Activated naive CD4-positive, alpha-beta T cell treated with anti-CD3 and anti-CD28 coated beads, Interleukin-2, amount 50 U/mL, for 72 hours (primary cell): ENCODE results near the gene PCDH10. TPM values are rescaled to one million over a fixed set of nuclear protein-coding genes. Genes with fewer than 3 reads are reported as not detected.
"Not testable (repeated sequence)": the region's sequence is repeated elsewhere in the genome, so short reads cannot be mapped to it uniquely, and the experiment has no call there.

Source experiments
- ATAC-seq, 2 donors: fragments of 150-1000 bp; cut with Tn5 transposase; 2 replicates each; pipeline ENCODE4 v1.10.0; 2021; ENCODE audit warnings: mild to moderate bottlenecking in 2 of 2, moderate library complexity in 2 of 2
- DNase-seq, 2 donors: peaks; one replicate each; pipeline ENCODE4 v3.0.0; 2021 to 2022; ENCODE audit warnings: low spot score in 2 of 2
- H3K27ac Mint-ChIP-seq, 2 donors: one replicate each; pipeline ENCODE4 v1.8.0; 2022; ENCODE audit warnings: mild to moderate bottlenecking in 2 of 2, mixed read lengths in 2 of 2
- H3K36me3 Mint-ChIP-seq, 2 donors: one replicate each; pipeline ENCODE4 v1.8.0; 2022; ENCODE audit warnings: mixed read lengths in 2 of 2
- H3K9me3 Mint-ChIP-seq, 2 donors: one replicate each; pipeline ENCODE4 v1.8.0; 2022; ENCODE audit warnings: mixed read lengths in 2 of 2
- total RNA-seq, 2 donors: library from RNA; stranded (reverse); gene quantifications; one replicate each; pipeline ENCODE4 v1.2.3, GENCODE V29; 2022

The PCDH10 gene
- total RNA-seq, 2 donors from 2014 or later = not detected

GRCh38 chr4:133161570-133162295 lies 12.6 kb downstream of the PCDH10 start:
- ATAC-seq (no peak), DNase-seq (no peak)
- H3K27ac Mint-ChIP-seq = no peak overlapping the region
- no peaks in the 10 kb centered on the region for H3K36me3 Mint-ChIP-seq
- H3K9me3 Mint-ChIP-seq = no peaks in the 10 kb centered on the region

- no peaks in the 10 kb centered on the region for H3K9me3 Mint-ChIP-seq
Observed at GRCh38 chr4:133162941-133163340, 13.8 kb downstream of the PCDH10 start.

GRCh38 chr4:133178956-133179355 lies 29.9 kb downstream of the PCDH10 start:
- no peak overlapping the region for H3K27ac Mint-ChIP-seq
- peaks cover 0 to 4% of the 10 kb centered on the region in 2 donors for H3K9me3 Mint-ChIP-seq
- ATAC-seq (no peak), DNase-seq (no peak)
- no peaks in the 10 kb centered on the region for H3K36me3 Mint-ChIP-seq

More at GRCh38 chr4:133162941-133163340, 13.8 kb downstream of the PCDH10 start:
- ATAC-seq (no peak), DNase-seq (no peak)
- Mint-ChIP-seq H3K27ac (no peak overlapping the region), H3K36me3 (no peaks in the 10 kb centered on the region)

GRCh38 chr4:133186210-133186609 lies 37.1 kb downstream of the PCDH10 start:
- ATAC-seq = no peak
- Mint-ChIP-seq H3K27ac (no peak overlapping the region), H3K9me3 (peaks cover 0 to 4% of the 10 kb centered on the region in 2 donors), H3K36me3 (no peaks in the 10 kb centered on the region)
- no peak for DNase-seq

GRCh38 chr4:133186845-133187244 lies 37.8 kb downstream of the PCDH10 start:
- no peak for DNase-seq
- Mint-ChIP-seq H3K27ac (no peak overlapping the region), H3K36me3 (no peaks in the 10 kb centered on the region), H3K9me3 (peaks cover 0 to under 1% of the 10 kb centered on the region in 2 donors)
- no peak for ATAC-seq

GRCh38 chr4:133188433-133189146 lies 39.5 kb downstream of the PCDH10 start:
- H3K9me3 Mint-ChIP-seq = no peaks in the 10 kb centered on the region
- no peak overlapping the region for H3K27ac Mint-ChIP-seq
- ATAC-seq = no peak
- H3K36me3 Mint-ChIP-seq = no peaks in the 10 kb centered on the region
- no peak for DNase-seq

GRCh38 chr4:133189147-133189517 lies 40.0 kb downstream of the PCDH10 start:
- no peak for ATAC-seq
- Mint-ChIP-seq H3K9me3 (no peaks in the 10 kb centered on the region), H3K27ac (no peak overlapping the region), H3K36me3 (no peaks in the 10 kb centered on the region)
- DNase-seq = no peak

- ATAC-seq (no peak), DNase-seq (no peak)
- Mint-ChIP-seq H3K9me3 (no peaks in the 10 kb centered on the region), H3K36me3 (no peaks in the 10 kb centered on the region), H3K27ac (no peak overlapping the region)
Observed at GRCh38 chr4:133190098-133190497, 41.0 kb downstream of the PCDH10 start.

GRCh38 chr4:133208694-133209285 lies 59.7 kb downstream of the PCDH10 start:
- Mint-ChIP-seq H3K36me3 (no peaks in the 10 kb centered on the region), H3K9me3 (peaks cover 8 to 15% of the 10 kb centered on the region in 2 donors), H3K27ac (no peak overlapping the region)
- DNase-seq (no peak), ATAC-seq (no peak)

GRCh38 chr4:133233922-133234321 lies 84.8 kb downstream of the PCDH10 start:
- no peak for DNase-seq
- peaks cover 8 to 24% of the 10 kb centered on the region in 2 donors for H3K9me3 Mint-ChIP-seq
- ATAC-seq = no peak
- H3K27ac Mint-ChIP-seq = no peak overlapping the region
- no peaks in the 10 kb centered on the region for H3K36me3 Mint-ChIP-seq

- H3K36me3 Mint-ChIP-seq, H3K9me3 Mint-ChIP-seq, ATAC-seq, H3K27ac Mint-ChIP-seq, DNase-seq: not testable (repeated sequence)
Observed at GRCh38 chr4:133240451-133240850, 91.4 kb downstream of the PCDH10 start.
